ENCODE data around the gene ANKRD63.

ANKRD63 gene

GRCh38 chr15:40283615-40284300, 894 bp upstream of the ANKRD63 start:
- Histone ChIP-seq H3K4me1 (peaks cover 0 to 36% (median 28%) of the 10 kb centered on the region in 4 donors), H3K4me3 (no peak overlapping the region), H3K9me3 (no peaks in the 10 kb centered on the region), H3K27ac (no peak overlapping the region), H3K36me3 (no peaks in the 10 kb centered on the region), H3K27me3 (peaks cover 6 to 68% of the 10 kb centered on the region in 2 donors)
- TF ChIP-seq CTCF (IDR thresholded peaks at IDR 0.05) = no peak
- no peak for DNase-seq
- intact Hi-C loops (cut with DNase I; ENCODE audit: low total_unique reads) = loop anchor here (10.0 kb wide), 1 partner anchor 81 kb away; no protein-coding TSS in a partner anchor

DNA sequence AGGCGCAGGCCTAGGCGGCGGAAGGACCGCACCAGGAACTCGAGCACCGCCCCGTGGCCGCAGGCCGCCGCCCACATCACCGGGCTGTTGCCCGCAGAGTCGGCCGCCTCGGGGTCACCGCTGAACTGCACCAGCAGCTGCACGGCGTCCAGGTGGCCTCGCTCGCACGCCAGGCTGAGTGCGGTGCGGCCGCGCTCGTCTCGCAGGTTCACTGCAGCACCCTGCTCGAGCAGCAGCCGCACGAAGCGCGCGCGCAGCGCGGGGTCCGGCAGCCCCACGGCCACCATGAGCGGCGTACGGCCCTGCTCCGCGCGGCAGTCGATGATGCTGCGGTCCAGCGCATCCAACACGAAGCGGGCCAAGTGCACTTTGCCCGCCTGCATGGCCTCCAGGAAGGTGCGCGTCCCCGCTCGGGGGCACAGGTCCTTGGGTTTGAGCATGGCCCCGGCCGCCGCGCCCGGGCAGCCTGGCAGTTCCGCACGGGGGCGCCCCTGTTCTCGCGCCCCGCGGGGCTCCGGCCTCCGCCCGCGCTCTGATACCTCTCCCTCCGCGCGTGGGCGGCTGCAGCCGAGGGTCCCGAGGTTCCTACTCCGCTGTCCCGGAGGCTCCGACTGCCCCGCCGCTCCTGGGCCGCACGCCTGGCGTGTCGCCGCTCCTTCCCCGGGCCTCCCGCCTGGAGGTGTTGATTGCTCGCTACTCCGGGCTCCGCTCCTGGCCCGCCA, 556 bp downstream of the ANKRD63 start:
- peaks cover 6 to 75% of the 10 kb centered on the region in 2 donors for H3K27me3 ChIP-seq

GRCh38 chr15:40281801-40282146, 1.1 kb downstream of the ANKRD63 start:
- TF ChIP-seq CTCF (IDR thresholded peaks at IDR 0.05) = no peak
- Histone ChIP-seq H3K27me3 (peaks cover 6 to 77% of the 10 kb centered on the region in 2 donors), H3K4me1 (peaks cover 0 to 36% (median 28%) of the 10 kb centered on the region in 4 donors), H3K27ac (no peak overlapping the region), H3K36me3 (no peaks in the 10 kb centered on the region), H3K4me3 (peak overlapping the region; percentile 38 to 50), H3K9me3 (no peaks in the 10 kb centered on the region)
- intact Hi-C loops (cut with DNase I; ENCODE audit: low total_unique reads) = loop anchor here (10.0 kb wide), 1 partner anchor 83 kb away; no protein-coding TSS in a partner anchor
- no peak for DNase-seq

More for the DNA sequence above, 556 bp downstream of the ANKRD63 start:
- intact Hi-C loops (cut with DNase I; ENCODE audit: low total_unique reads) = loop anchor here (10.0 kb wide), 1 partner anchor 82 kb away; no protein-coding TSS in a partner anchor
- TF ChIP-seq CTCF (IDR thresholded peaks at IDR 0.05) = no peak
- Histone ChIP-seq H3K4me3 (peak overlapping the region; percentile 38 to 50), H3K27ac (no peak overlapping the region), H3K4me1 (peaks cover 0 to 36% (median 28%) of the 10 kb centered on the region in 4 donors), H3K36me3 (no peaks in the 10 kb centered on the region), H3K9me3 (no peaks in the 10 kb centered on the region)
- DNase-seq = no peak

DNA sequence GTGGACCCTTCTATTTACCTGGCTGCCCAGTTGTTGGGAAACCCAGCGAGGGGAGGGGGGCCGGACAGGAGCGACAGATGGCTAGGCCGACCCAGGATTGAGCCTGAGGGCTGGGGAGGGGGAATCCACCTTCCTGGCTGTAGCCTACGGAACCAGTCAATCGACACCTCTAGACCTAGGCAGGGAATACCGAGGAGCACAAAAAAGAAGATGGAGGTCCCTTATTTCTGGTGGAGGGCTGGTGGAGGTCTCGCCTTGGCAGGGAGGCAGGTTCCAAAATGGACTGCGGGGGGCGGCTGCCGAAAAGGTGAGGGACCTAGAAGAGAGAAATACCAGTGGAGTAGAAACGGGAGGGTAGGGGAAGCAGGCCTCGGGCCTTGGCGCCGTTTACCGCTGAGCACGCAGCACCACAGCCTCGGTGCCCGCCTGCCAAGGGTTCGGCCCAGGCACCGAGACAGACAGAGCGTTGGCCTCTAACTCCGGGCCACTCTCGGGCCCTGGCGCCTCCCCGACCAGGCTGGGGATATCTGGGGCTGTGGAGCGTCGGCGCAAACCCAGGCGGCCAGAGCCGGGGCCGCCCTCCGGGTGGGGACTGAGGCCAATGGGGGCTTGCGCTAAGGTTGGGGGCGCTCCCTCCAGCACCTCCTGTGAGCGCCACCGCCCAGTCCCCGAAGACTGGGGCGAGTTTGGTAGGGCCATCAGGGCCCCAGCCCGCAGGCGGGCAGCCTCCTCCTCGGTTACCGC, 1.6 kb downstream of the ANKRD63 start:
- DNase-seq = no peak
- Histone ChIP-seq H3K4me3 (peak overlapping the region in 1 of 2 donors; percentile 50), H3K36me3 (no peaks in the 10 kb centered on the region), H3K27me3 (peaks cover 6 to 76% of the 10 kb centered on the region in 2 donors), H3K4me1 (peaks cover 0 to 36% (median 28%) of the 10 kb centered on the region in 4 donors), H3K9me3 (no peaks in the 10 kb centered on the region), H3K27ac (no peak overlapping the region)
- TF ChIP-seq CTCF (IDR thresholded peaks at IDR 0.05) = no peak
- intact Hi-C loops (cut with DNase I; ENCODE audit: low total_unique reads) = loop anchor here (10.0 kb wide), 1 partner anchor 84 kb away; no protein-coding TSS in a partner anchor

DNA sequence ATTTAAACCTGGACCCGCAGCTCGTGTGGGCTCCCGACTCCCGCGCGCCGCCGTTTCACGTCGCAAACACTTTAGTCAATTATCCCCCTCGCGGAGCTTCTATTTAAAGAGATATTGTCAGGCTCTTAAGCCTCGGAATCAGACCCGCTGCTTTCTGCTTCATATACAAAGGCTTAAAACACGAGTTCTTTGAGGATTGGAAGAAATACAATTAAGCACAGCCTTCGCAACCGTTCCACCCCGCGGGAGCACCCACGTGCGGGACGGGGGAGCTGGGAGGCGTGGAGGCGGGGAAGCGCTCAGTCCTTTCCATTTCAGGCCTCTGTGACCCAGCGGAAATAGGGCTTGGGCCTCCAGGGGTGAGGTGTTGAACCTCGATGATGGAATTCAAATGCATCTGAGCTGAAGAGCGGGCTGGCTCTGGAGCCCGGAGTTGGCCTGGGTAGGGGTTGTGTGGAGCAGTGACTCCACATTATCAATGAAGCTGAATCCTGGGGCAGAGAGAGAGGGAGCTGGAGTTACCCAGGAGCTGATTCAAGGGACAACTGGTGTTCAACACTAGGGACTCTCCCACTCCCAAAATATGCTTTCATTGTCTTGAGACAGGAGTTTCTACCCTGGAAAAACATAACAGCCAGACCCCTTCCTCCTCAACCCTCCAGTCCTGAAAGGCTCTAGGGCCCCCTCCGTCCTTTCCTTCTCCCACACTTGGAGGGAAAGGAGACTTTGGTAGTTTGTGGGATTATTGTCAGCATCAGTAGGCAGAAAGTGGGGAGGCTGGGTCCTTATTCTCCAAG, 2.4 kb downstream of the ANKRD63 start:
- Histone ChIP-seq H3K4me1 (peaks cover 0 to 36% (median 28%) of the 10 kb centered on the region in 4 donors), H3K4me3 (no peak overlapping the region), H3K27ac (no peak overlapping the region), H3K9me3 (no peaks in the 10 kb centered on the region), H3K36me3 (no peaks in the 10 kb centered on the region), H3K27me3 (peaks cover 6 to 83% of the 10 kb centered on the region in 2 donors)
- DNase-seq = no peak
- no peak for TF ChIP-seq CTCF (IDR thresholded peaks at IDR 0.05)
- intact Hi-C loops (cut with DNase I; ENCODE audit: low total_unique reads) = loop anchor here (10.0 kb wide), 1 partner anchor 84 kb away; no protein-coding TSS in a partner anchor
